Nephron progenitor cell (in vitro differentiated cells): ENCODE data around the gene INHBE.

Experiments
- DNase-seq: peaks from one replicate; pipeline ENCODE4 v3.0.0; 2021
- H3K27ac Mint-ChIP-seq: 2 replicates; pipeline ENCODE4 v1.8.0; 2021; ENCODE audit warnings: mild to moderate bottlenecking, moderate library complexity, mixed read lengths
- H3K27me3 Mint-ChIP-seq: 2 replicates; pipeline ENCODE4 v1.8.0; 2021; ENCODE audit warnings: mild to moderate bottlenecking, low read depth, mixed read lengths; ENCODE audit not compliant: poor library complexity
- H3K36me3 Mint-ChIP-seq: 2 replicates; pipeline ENCODE4 v1.8.0; 2021; ENCODE audit warnings: low read depth, mixed read lengths
- H3K4me1 Mint-ChIP-seq: 2 replicates; pipeline ENCODE4 v1.8.0; 2021; ENCODE audit warnings: mixed read lengths
- H3K4me3 Mint-ChIP-seq: 2 replicates; pipeline ENCODE4 v1.8.0; 2021; ENCODE audit warnings: mild to moderate bottlenecking, moderate library complexity, mixed read lengths
- H3K9me3 Mint-ChIP-seq: 2 replicates; pipeline ENCODE4 v1.8.0; 2021; ENCODE audit warnings: mild to moderate bottlenecking, moderate library complexity, mixed read lengths
- CTCF ChIP-seq: fragments of 200-600 bp; sonication (generic); IDR thresholded peaks from 2 replicates; pipeline ENCODE4 v1.5.0; 2021; ENCODE audit warnings: antibody characterized with exemption

Gene INHBE

GRCh38 chr12:57473886-57474285, 18.8 kb downstream of the INHBE start:
- Mint-ChIP-seq H3K27ac (no peak overlapping the region), H3K4me1 (peaks cover 38% of the 10 kb centered on the region), H3K4me3 (no peak overlapping the region), H3K27me3 (peaks cover 90% of the 10 kb centered on the region), H3K36me3 (no peaks in the 10 kb centered on the region), H3K9me3 (no peaks in the 10 kb centered on the region)
- no peak for DNase-seq
- TF ChIP-seq CTCF, result no peak

GRCh38 chr12:57474430-57474829, 19.3 kb downstream of the INHBE start:
- Mint-ChIP-seq H3K4me3 (peak overlapping the region; percentile 3), H3K4me1 (peaks cover 41% of the 10 kb centered on the region), H3K36me3 (no peaks in the 10 kb centered on the region), H3K9me3 (no peaks in the 10 kb centered on the region), H3K27ac (no peak overlapping the region), H3K27me3 (peaks cover 91% of the 10 kb centered on the region)
- no peak for TF ChIP-seq CTCF
- no peak for DNase-seq

GRCh38 chr12:57474862-57475261, 19.8 kb downstream of the INHBE start:
- Mint-ChIP-seq H3K9me3 (no peaks in the 10 kb centered on the region), H3K27ac (no peak overlapping the region), H3K4me3 (peak overlapping the region; percentile 3), H3K4me1 (peaks cover 42% of the 10 kb centered on the region), H3K36me3 (no peaks in the 10 kb centered on the region), H3K27me3 (peaks cover 91% of the 10 kb centered on the region)
- no peak for TF ChIP-seq CTCF
- no peak for DNase-seq

GRCh38 chr12:57475271-57476161, 20.4 kb downstream of the INHBE start:
- Mint-ChIP-seq H3K36me3 (no peaks in the 10 kb centered on the region), H3K27me3 (peaks cover 96% of the 10 kb centered on the region), H3K4me3 (peak overlapping the region; percentile 79), H3K4me1 (peaks cover 42% of the 10 kb centered on the region), H3K9me3 (no peaks in the 10 kb centered on the region), H3K27ac (no peak overlapping the region)
- DNase-seq, result peak; percentile 57
- no peak for TF ChIP-seq CTCF

GRCh38 chr12:57476162-57476992, 21.3 kb downstream of the INHBE start:
- Mint-ChIP-seq H3K36me3 (no peaks in the 10 kb centered on the region), H3K27me3 (peaks cover 99% of the 10 kb centered on the region), H3K4me3 (peak overlapping the region; percentile 61), H3K4me1 (peaks cover 43% of the 10 kb centered on the region), H3K27ac (no peak overlapping the region), H3K9me3 (no peaks in the 10 kb centered on the region)
- DNase-seq, result no peak
- TF ChIP-seq CTCF, result peak; percentile 15
